Stimulated activated CD8-positive, alpha-beta memory T cell treated with anti-CD3 and anti-CD28 coated beads, Interleukin-12 subunit alpha, Interleukin-12 subunit beta, amount 100 ng/mL, for 4 hours (primary cell): ENCODE data around the gene FBXO24.

Experiments
- DNase-seq: peaks from one replicate; pipeline ENCODE4 v3.0.0-alpha.2; 2020; ENCODE audit warnings: low read depth

Gene FBXO24

DNA sequence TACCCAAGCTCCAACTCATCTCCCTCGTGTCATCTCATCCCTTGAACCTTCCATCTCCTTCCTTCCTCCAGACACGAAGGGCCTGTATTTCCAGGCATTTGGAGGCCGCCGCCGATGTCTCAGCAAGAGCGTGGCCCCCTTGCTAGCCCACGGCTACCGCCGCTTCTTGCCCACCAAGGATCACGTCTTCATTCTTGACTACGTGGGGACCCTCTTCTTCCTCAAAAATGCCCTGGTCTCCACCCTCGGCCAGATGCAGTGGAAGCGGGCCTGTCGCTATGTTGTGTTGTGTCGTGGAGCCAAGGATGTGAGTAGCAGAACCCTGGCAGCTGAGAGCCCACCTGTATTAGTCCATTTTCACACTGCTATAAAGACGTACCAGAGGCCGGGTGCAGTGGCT, 5.5 kb downstream of the FBXO24 start:
- no peak for DNase-seq

DNA sequence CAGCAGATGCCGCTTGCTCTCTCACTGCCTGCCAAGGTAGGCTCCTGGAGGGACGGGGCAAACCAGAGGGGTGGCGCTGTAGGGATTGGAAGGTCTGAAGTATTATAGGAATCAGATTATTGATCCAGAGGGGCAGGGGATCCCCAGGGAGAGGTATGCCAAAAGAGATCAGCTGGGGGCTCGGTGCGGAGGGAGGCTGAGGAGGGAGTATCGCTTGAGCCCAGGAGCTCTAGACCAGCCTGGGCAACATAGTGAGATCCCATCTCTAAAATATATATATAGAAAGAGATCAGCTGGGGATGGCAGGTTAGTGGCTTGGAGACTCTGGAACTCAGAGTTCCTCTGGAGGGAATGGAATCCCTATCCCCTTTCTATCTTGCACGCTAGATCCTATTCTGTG, 9.1 kb downstream of the FBXO24 start:
- no peak for DNase-seq

- no peak for DNase-seq
Measured at GRCh38 chr7:100598425-100598824, 12.3 kb downstream of the FBXO24 start.

DNA sequence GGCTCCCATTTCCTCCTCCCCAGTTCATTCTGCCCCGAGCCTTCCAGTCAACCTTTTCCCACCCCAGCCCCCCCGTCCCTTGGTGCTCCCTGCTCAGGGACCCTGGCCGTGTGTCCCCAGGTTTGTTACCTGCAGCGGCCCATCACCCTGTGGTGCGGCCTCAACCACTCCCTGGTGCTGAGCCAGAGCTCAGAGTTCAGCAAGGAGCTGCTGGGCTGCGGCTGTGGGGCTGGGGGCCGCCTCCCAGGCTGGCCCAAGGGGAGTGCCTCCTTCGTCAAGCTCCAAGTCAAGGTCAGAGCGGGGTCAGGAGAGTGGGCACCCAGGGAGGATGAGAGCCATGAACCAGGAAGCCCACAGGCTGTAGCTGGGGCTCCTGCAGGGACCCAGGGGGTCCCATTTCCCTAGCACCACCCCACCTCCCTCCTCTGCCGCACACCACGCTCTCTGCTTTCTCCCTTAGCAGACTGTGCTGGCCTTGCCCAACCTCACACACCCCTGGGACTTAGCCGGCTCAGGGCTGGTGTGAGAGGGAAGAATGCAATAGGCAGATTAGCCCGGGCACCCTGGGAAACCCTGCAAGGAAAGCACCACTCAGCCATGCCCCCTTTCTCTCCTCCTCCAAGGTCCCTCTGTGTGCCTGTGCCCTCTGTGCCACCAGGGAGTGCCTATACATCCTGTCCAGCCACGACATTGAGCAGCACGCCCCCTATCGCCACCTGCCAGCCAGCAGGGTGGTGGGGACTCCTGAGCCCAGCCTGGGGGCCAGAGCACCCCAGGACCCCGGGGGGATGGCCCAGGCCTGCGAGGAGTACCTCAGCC, 14.0 kb downstream of the FBXO24 start:
- DNase-seq: no peak

DNA sequence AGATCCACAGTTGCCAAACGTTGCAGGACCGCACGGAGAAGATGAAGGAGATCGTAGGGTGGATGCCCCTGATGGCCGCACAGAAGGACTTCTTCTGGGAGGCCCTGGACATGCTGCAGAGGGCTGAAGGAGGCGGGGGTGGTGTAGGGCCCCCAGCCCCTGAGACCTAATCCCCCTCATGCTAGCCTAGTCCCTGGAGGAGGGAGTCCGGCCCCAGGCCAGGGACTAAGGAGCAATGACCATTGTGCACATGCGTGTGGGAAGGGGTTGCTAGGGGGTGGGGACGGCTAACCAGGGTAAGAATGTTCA, 14.6 kb downstream of the FBXO24 start:
- DNase-seq: no peak

DNA sequence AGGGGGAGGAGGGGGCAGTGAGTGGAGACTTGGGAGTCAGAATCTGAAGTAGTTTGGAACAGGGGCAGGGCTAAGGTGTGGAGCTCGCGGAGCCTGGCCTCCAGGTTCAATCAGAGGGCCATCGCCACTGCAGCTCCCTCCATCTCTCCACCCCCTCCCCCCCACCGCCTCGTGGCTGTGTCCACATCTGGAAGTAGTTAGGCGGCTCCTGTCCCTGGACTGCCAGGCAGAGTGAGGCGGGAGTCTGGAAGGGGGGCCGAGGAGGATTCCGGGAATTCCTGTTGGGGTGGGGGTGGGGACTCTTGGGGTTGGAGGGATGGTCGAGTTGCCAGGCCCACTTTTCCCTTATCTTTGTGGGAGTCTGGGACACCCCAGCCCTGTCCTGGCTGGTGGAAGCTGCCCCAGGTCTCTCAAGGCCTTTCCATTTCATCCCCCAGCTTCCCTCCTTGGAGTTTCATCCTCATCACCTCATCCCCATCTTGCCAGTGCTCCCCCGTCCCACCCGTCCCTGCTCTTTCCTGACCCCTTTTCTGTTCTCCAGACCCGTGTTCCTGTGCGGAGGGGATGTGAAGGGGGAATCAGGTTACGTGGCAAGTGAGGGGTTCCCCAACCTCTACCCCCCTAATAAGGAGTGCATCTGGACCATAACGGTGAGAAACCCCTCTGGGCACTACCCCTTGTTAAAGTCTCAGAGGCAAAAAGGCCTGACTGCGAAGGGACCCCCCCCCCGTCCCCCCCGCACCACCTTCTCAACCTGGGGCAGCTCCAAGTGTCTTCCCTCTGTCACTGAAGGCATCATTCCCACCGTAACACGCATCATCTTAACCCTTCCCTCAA, 17.0 kb downstream of the FBXO24 start:
- DNase-seq: no peak

GRCh38 chr7:100603726-100604027, 17.5 kb downstream of the FBXO24 start:
- no peak for DNase-seq

DNA sequence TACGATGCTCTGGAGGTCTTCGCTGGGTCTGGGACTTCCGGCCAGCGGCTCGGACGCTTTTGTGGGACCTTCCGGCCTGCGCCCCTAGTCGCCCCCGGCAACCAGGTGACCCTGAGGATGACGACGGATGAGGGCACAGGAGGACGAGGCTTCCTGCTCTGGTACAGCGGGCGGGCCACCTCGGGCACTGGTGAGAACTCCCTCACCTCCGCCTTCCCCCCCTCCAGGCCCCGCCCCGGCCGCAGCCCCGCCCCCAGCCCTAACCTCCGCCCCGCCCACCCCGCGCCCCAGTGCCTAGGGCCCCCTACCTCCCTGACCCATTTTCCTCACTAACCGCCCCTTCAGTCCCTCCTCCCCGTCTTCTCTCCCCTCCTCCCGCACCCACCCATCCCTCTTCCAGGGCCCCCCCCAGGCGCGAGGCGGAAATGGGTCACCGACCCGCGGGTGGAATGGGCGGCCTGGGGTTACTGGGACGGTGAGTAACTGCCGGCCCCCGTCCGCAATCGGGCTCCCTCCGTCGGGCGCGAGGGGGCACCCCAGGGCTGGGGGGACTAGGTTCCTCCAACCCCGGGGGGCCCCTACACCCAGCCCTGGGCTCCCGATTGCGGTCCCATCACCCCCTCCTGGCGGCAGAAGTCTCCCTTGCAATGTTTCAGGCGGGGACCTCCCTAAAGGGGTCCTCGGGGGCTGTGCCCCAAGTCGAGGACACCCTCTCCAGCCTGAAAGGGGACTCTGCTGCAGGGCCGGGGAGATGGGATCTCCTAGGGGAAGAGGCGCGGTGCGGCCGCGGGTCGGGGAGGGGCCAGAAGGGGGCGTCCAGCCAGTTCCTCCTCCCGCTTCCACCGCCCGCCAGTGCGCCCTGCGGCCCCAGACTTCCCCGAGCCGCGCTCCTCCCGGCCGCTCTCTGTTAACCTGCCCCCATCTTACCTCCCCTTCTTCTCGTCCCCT, 18.2 kb downstream of the FBXO24 start:
- peak; percentile 69 for DNase-seq

GRCh38 chr7:100604976-100605911, 19.1 kb downstream of the FBXO24 start:
- DNase-seq: no peak

GRCh38 chr7:100606313-100606712, 20.2 kb downstream of the FBXO24 start:
- no peak for DNase-seq

- DNase-seq: no peak
Measured at GRCh38 chr7:100607111-100607510, 21.0 kb downstream of the FBXO24 start.

- DNase-seq: no peak
Measured at GRCh38 chr7:100609958-100610357, 23.8 kb downstream of the FBXO24 start.

DNA sequence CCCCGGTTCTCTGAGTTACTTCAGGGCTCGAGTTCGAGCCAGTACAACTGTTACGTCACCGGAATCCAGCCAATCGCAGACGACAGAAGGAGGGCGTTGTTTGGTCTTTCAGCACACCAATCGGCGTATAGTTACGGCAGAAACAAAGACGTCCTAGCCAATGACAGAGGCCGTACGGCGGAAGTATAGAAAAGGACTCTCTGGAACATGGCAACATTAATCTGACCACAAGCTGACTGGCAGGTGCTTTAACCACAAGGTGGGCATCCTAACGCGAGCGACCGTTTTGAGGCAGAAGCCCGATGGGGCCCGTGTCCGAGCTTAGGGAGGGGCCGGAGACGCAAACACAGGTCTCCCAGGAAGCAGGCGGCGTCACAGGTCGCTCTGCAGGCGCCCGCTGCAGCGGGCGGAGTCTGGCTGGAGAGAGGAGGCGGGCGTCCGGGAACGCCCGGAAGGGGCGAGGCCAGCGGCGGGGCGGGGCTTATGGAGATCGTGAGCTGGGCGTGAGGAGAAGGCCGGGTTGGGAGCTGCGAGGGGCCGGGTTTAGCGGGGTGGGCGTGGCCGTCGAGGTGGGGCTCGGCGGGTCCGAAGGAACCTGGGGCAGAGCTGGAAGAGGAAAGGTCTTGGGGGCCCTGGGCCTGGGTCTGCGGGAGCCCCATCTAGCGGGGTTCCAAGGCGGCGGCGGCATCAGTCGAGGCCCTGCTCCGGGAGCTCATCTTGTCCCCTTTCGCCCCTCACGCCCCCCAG, 26.0 kb downstream of the FBXO24 start, which contains the start of gene MOSPD3:
TSS of gene MOSPD3 (plus strand) at position 558 of the 747 bp plus-strand sequence. CDS start 252 bp downstream, outside the sequence.
- peak; percentile 96 for DNase-seq

DNA sequence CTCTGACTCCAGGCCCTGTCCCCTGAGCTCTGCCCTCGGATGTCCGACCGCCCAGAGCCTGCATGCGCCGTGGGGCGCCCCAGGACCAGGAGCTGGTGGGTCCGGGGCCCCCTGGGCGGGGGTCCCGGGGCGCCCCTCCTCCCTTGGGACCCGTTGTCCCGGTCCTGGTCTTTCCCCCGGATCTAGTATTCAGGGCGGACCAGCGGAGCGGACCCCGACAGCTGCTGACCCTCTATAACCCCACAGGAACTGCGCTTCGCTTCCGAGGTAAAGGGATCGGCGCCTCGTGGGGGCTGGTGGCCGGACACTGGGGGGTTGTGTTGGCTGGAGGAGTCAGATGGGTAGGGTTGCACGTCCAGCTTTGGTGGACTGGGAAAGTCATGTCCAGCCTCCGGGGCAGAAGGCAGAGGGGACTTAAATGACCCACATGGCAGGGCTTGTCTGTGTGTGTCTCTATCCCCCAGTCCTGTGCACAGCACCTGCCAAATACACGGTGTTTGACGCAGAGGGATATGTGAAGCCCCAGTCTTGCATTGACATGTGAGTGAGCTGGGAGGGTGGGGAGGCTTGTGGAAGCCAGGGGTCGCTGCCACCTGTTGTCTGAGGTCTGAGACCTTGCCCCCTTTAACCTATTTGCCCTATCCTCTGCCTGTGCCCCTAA, 26.7 kb downstream of the FBXO24 start:
- no peak for DNase-seq

- no peak for DNase-seq
Measured at GRCh38 chr7:100613412-100614175, 27.5 kb downstream of the FBXO24 start.

GRCh38 chr7:100614308-100614861, 28.3 kb downstream of the FBXO24 start:
- DNase-seq: no peak

DNA sequence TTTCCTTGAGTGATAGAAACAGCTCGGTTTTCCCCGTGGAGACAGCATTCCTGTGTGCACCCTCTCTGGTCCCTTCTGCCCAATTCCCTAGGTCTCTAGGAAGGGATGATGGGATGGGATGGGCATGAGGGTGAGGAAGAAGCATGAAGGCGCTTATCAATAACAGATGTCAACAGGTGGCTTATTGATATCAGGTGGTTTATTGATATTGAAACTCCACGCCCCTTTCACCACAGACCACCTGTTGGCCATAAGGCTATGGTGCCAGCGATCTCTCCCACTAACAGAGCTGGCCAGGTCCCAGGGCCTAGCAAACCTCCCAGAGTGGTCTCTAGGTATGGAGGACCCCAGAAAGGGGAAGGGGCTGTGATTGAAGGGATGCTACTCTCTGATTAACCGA, 34.1 kb downstream of the FBXO24 start:
- no peak for DNase-seq

DNA sequence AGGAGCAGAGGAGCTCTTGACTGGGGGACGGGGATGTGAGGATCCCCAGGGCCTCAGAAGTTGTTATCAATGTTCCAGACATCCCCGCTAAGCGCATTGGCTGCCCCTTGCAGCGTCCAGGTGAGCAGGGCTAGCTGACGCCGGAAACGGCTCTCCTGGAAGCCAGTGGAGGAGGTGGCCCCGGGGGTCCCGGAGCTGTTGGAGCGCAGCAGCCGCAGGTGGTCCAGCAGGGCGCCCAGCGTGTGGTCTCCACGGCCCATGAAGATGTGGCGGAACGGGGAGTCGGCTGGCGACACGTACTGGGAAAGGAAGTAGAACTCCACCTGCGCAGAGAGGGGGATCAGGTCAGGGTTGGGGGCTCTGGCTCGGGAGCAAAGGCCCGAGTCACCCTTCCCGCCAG, 34.7 kb downstream of the FBXO24 start:
- DNase-seq: no peak

DNA sequence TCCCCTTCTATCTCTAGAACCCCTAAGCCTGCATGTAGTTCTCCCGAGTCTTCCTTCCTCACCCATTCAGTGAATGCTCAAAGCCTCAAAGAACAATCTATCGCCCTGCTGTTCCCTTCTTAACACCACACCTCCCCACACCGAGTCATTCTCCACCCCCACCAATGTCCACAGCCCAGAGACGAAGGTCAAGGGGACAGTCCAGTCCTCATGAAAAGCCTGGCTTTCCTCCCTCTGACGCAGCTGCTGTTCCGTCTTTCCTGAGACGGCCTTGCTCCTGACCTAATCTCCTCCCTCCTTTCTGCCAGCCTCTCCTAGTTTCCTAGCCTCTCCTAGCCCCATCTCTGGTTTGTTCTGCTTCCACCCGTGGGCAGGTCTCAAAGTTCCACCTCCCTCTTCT, 35.4 kb downstream of the FBXO24 start:
- DNase-seq: no peak
